Upper lobe of left lung (tissue), 4 donors: ENCODE data around the gene MICAL3.

Experiments
- CTCF ChIP-seq, 6 experiments: fragments of 450-650 bp in 4 of 6; fragments of 200-600 bp in 2 of 6; sonication (generic) in 2 of 6; IDR thresholded peaks; one replicate each; pipeline ENCODE4 v1.5.1; 2016 to 2019; ENCODE audit warnings: antibody characterized with exemption in 6 of 6
- EP300 ChIP-seq, 4 donors: sonication (generic); formaldehyde crosslinking; IDR thresholded peaks; one replicate each; pipeline ENCODE4 v1.5.1; 2017; ENCODE audit warnings: antibody characterized with exemption in 4 of 4, control low read depth in 2 of 4
- POLR2A ChIP-seq, 4 donors: fragments of 450-650 bp; IDR thresholded peaks; one replicate each; pipeline ENCODE4 v1.5.1; 2016 to 2017; ENCODE audit warnings: antibody characterized with exemption in 4 of 4, mild to moderate bottlenecking in 2 of 4
- POLR2AphosphoS5 ChIP-seq, 2 donors: sonication (generic); formaldehyde crosslinking; IDR thresholded peaks; one replicate each; pipeline ENCODE4 v1.5.1; 2017; ENCODE audit warnings: antibody characterized with exemption in 2 of 2

- TF ChIP-seq CTCF (IDR thresholded peaks at IDR 0.05) (no peak), EP300 (IDR thresholded peaks at IDR 0.05) (no peak), POLR2AphosphoS5 (IDR thresholded peaks at IDR 0.05) (no peak), POLR2A (IDR thresholded peaks at IDR 0.05) (no peak)
Measured at GRCh38 chr22:17867160-17867785, 157.1 kb downstream of the MICAL3 start.
